GM12874 (cell line): ENCODE measurements around the gene BPIFA2.

Experiments
- CTCF ChIP-seq: IDR thresholded peaks from 2 replicates; pipeline ENCODE4 v1.5.1; 2011; ENCODE audit warnings: low read depth, mild to moderate bottlenecking, control low read depth, low read length, moderate library complexity; ENCODE audit not compliant: insufficient read depth

Gene BPIFA2

GRCh38 chr20:33147299-33147698, 20.7 kb upstream of the BPIFA2 start:
- no peak for TF ChIP-seq CTCF

GRCh38 chr20:33148040-33148439, 19.9 kb upstream of the BPIFA2 start:
- TF ChIP-seq CTCF, result no peak

- TF ChIP-seq CTCF, result no peak
Observed at GRCh38 chr20:33154252-33154651, 13.7 kb upstream of the BPIFA2 start.

- TF ChIP-seq CTCF, result no peak
Observed at GRCh38 chr20:33158637-33159385, 9.1 kb upstream of the BPIFA2 start.

GRCh38 chr20:33159713-33160112, 8.2 kb upstream of the BPIFA2 start:
- no peak for TF ChIP-seq CTCF

- no peak for TF ChIP-seq CTCF
Observed at GRCh38 chr20:33160681-33161080, 7.3 kb upstream of the BPIFA2 start.

- no peak for TF ChIP-seq CTCF
Observed at GRCh38 chr20:33162313-33162712, 5.6 kb upstream of the BPIFA2 start.
